Measurements from ENCODE around the gene CELF2.
A peak's percentile ranks its signal among the peaks of the same experiment; 100 is the strongest.
"Not testable (repeated sequence)": the region's sequence is repeated elsewhere in the genome, so short reads cannot be mapped to it uniquely, and the experiment has no call there.

Gene CELF2

GRCh38 chr10:11339660-11340059 is 322.0 kb downstream of the CELF2 start:
- no peak overlapping the region for H3K27ac ChIP-seq
- TF ChIP-seq, protein P1, sequence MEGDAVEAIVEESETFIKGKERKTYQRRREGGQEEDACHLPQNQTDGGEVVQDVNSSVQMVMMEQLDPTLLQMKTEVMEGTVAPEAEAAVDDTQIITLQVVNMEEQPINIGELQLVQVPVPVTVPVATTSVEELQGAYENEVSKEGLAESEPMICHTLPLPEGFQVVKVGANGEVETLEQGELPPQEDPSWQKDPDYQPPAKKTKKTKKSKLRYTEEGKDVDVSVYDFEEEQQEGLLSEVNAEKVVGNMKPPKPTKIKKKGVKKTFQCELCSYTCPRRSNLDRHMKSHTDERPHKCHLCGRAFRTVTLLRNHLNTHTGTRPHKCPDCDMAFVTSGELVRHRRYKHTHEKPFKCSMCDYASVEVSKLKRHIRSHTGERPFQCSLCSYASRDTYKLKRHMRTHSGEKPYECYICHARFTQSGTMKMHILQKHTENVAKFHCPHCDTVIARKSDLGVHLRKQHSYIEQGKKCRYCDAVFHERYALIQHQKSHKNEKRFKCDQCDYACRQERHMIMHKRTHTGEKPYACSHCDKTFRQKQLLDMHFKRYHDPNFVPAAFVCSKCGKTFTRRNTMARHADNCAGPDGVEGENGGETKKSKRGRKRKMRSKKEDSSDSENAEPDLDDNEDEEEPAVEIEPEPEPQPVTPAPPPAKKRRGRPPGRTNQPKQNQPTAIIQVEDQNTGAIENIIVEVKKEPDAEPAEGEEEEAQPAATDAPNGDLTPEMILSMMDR (conservative IDR thresholded peaks at IDR 0.05): no peak
- no peak for TF ChIP-seq ZFX (IDR thresholded peaks at IDR 0.05)

- TF ChIP-seq, protein P1 (conservative IDR thresholded peaks at IDR 0.05): no peak
- TF ChIP-seq ZFX (IDR thresholded peaks at IDR 0.05): no peak
- H3K27ac ChIP-seq: no peak overlapping the region
Measured at GRCh38 chr10:11341283-11341960, 323.8 kb downstream of the CELF2 start.

DNA sequence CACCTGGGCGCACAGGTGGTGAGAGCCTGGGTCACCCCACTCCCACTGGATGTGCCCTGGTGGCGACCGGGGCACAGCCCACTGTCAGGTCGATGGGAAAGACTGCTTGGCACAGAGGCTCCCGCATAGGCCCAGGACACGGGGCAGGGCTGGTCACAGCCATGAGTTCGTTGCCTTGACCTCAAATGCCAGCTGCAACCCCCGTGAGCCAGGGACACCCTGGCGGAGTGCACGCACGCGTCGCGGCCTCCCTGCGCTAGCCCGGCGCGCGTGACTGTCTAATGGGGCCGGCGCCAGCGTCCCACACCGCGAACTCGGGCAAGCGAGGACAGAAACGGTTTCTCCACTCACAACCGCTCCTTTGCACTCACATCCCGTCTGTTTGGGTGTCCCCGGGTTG is 326.4 kb downstream of the CELF2 start:
- TF ChIP-seq ZFX (IDR thresholded peaks at IDR 0.05): no peak
- TF ChIP-seq, protein P1 (conservative IDR thresholded peaks at IDR 0.05): no peak
- no peak overlapping the region for H3K27ac ChIP-seq

- H3K27ac ChIP-seq: no peak overlapping the region
- TF ChIP-seq, protein P1 (conservative IDR thresholded peaks at IDR 0.05): no peak
- no peak for TF ChIP-seq ZFX (IDR thresholded peaks at IDR 0.05)
Measured at GRCh38 chr10:11344550-11344949, 326.9 kb downstream of the CELF2 start.

DNA sequence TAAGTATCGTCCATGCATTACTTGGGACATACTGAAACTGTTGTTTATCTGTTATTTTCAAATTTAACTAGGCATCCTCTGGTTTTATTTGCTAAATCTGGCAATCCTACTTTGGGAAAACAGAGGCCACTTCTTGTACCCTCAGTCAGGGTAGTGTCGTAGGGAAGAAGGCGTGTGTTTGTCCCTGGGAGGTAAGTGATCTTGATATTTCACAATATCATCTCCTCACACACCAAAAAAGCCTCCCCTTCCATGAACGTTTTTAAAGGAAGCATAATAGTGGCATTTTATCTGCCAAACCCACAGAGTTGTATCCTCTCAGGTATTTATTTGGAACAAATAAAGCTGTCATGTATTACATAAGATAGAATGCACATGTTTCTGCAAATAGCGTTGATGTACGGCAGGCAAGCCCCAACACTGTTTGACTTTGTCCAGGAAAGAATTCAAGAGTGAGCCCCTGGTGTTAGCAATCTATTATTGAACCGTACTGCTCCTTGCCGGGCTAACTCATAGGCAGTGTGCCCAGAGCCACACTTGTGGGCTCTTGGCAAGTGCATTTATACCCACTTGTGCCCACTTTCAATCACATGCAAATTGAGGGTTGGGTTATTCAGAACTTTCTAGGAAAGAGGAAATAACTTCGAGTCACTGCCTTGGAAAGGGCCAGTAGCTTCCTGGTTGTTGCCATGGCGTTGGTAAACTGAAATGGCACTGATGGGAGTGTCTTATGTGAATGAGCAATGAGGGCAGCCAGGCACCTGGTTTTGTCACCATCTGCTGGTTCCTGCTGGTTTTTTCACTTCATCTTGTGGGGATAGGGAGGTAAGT is 327.8 kb downstream of the CELF2 start:
- no peak overlapping the region for H3K27ac ChIP-seq
- TF ChIP-seq ZFX (IDR thresholded peaks at IDR 0.05): no peak
- TF ChIP-seq, protein P1 (conservative IDR thresholded peaks at IDR 0.05): peak; percentile 53

- not testable (repeated sequence) for H3K27ac ChIP-seq
Measured at GRCh38 chr10:11347580-11347979, 329.9 kb downstream of the CELF2 start.

DNA sequence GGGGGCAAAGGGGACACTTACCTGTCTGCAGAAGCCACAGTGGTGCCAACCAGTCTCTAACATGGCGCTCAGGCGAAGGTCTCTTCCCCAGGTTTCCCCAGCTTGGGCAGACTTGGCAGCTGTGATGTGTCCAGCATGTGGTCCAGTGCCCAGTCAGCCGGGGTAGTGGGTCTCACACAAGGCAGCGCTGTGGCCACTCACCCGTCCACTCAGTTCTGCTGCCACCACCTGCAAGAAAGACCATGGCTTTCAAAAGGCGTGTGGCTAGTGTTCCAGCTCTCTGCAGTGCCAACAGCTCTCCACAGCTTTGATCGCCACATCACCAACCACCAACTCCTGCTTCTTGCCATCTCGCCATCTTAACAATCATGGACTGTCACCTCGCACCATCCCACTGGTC is 334.1 kb downstream of the CELF2 start:
- no peak for TF ChIP-seq ZFX (IDR thresholded peaks at IDR 0.05)
- TF ChIP-seq, protein P1 (conservative IDR thresholded peaks at IDR 0.05): no peak
- H3K27ac ChIP-seq: no peak overlapping the region
